SK-N-SH (cell line): ENCODE measurements around the gene NAPA. TPM values are rescaled to one million over a fixed set of nuclear protein-coding genes. Genes with fewer than 3 reads are reported as not detected.

ENCODE experiments used
- CTCF ChIA-PET: fragments of 300-600, 350-600 bp; formaldehyde crosslinking; extraction: SDS; loops from one replicate; lab custom pipeline; 2021; lab: Yijun Ruan, JAX
- POLR2A ChIA-PET: fragments of 350-600 bp; sonication (Branson Sonifier 250); formaldehyde crosslinking; extraction: SDS; loops from one replicate; lab custom pipeline; 2020; ENCODE audit warnings: antibody characterized with exemption, inconsistent platforms; lab: Yijun Ruan, JAX
- DNase-seq: peaks from one replicate; pipeline ENCODE4 v3.0.0; 2012
- H2AFZ ChIP-seq: fragments of 200-600 bp; sonication (generic); 2 replicates; pipeline ENCODE4 v1.8.1; 2016; ENCODE audit warnings: antibody characterized with exemption, mild to moderate bottlenecking, low read depth
- H3F3A ChIP-seq: fragments of 200-600 bp; sonication (generic); replicated peaks from 2 replicates; pipeline ENCODE3; 2016; ENCODE audit warnings: antibody characterized with exemption, mild to moderate bottlenecking; ENCODE audit not compliant: insufficient read depth
- H3K27ac ChIP-seq, 2 experiments: fragments of 200-500 bp in 1 of 2; fragments of 200-600 bp in 1 of 2; sonication (Bioruptor generic) in 1 of 2; sonication (generic), shearing (Covaris generic) in 1 of 2; 2 replicates each; pipeline versions ENCODE4 v1.5.1 to v1.6.1; 2014 to 2016; ENCODE audit warnings: low read depth in 2 of 2, inconsistent platforms in 1 of 2, low read length in 1 of 2, mild to moderate bottlenecking in 1 of 2, mixed read lengths in 1 of 2
- H3K27me3 ChIP-seq: fragments of 200-600 bp; sonication (generic), shearing (Covaris generic); 2 replicates; pipeline ENCODE4 v1.6.1; 2016; ENCODE audit warnings: mixed run types; ENCODE audit not compliant: insufficient read depth
- H3K36me3 ChIP-seq, 2 experiments: fragments of 200-500 bp in 1 of 2; fragments of 200-600 bp in 1 of 2; sonication (Bioruptor generic) in 1 of 2; sonication (generic) in 1 of 2; replicated peaks in 1 of 2; 2 replicates each; pipeline versions ENCODE3 to v1.5.1; 2014 to 2016; ENCODE audit warnings: low read length in 1 of 2, mild to moderate bottlenecking in 1 of 2; ENCODE audit not compliant: insufficient read depth in 2 of 2, control insufficient read depth in 1 of 2
- H3K4me1 ChIP-seq, 2 experiments: fragments of 200-500 bp in 1 of 2; fragments of 200-600 bp in 1 of 2; sonication (Bioruptor generic) in 1 of 2; sonication (generic), shearing (Covaris generic) in 1 of 2; 2 replicates each; pipeline versions ENCODE4 v1.5.1 to v1.6.1; 2014 to 2016; ENCODE audit warnings: low read depth in 1 of 2, low read length in 1 of 2, mixed run types in 1 of 2; ENCODE audit not compliant: insufficient read depth in 2 of 2, control insufficient read depth in 1 of 2
- H3K4me2 ChIP-seq: fragments of 200-600 bp; sonication (generic), shearing (Covaris generic); 2 replicates; pipeline ENCODE4 v1.6.1; 2017; ENCODE audit warnings: mixed run types
- H3K4me3 ChIP-seq, 2 experiments: fragments of 200-500 bp in 1 of 2; fragments of 200-600 bp in 1 of 2; sonication (Bioruptor generic) in 1 of 2; sonication (generic), shearing (Covaris generic) in 1 of 2; 2 replicates each; pipeline versions ENCODE4 v1.5.1 to v1.8.1; 2014 to 2016; ENCODE audit warnings: low read depth in 2 of 2, inconsistent platforms in 1 of 2, low read length in 1 of 2, mild to moderate bottlenecking in 1 of 2, mixed read lengths in 1 of 2, moderate library complexity in 1 of 2
- H3K79me2 ChIP-seq: fragments of 200-600 bp; sonication (generic); 2 replicates; pipeline ENCODE4 v1.8.1; 2017; ENCODE audit warnings: mild to moderate bottlenecking; ENCODE audit not compliant: insufficient read depth
- H3K9ac ChIP-seq: fragments of 200-600 bp; sonication (generic); 2 replicates; pipeline ENCODE4 v1.6.1; 2017; ENCODE audit warnings: mixed run types
- H3K9me2 ChIP-seq: fragments of 200-600 bp; sonication (generic); 2 replicates; pipeline ENCODE4 v1.6.1; 2017; ENCODE audit warnings: mixed run types
- H3K9me3 ChIP-seq: fragments of 200-600 bp; sonication (generic); 2 replicates; pipeline ENCODE4 v1.6.1; 2017; ENCODE audit warnings: mixed run types, mild to moderate bottlenecking, moderate library complexity
- H4K20me1 ChIP-seq: fragments of 200-600 bp; sonication (generic); 2 replicates; pipeline ENCODE4 v1.6.1; 2017; ENCODE audit warnings: mild to moderate bottlenecking, mixed run types; ENCODE audit not compliant: insufficient read depth
- CTCF ChIP-seq: fragments of 200-600 bp; sonication (generic); IDR thresholded peaks from 2 replicates; pipeline ENCODE4 v1.6.1; 2017; ENCODE audit warnings: antibody characterized with exemption, mild to moderate bottlenecking, moderate library complexity
- GATA2 ChIP-seq: sonication (generic); formaldehyde crosslinking; IDR thresholded peaks from 2 replicates; pipeline ENCODE4 v1.5.0; 2020; ENCODE audit warnings: mild to moderate bottlenecking, missing genetic modification reagents
- MAX ChIP-seq: IDR thresholded peaks from 2 replicates; pipeline ENCODE4 v1.4.0; 2012; ENCODE audit warnings: low read depth
- POLR2AphosphoS5 ChIP-seq: IDR thresholded peaks from 2 replicates; pipeline ENCODE4 v1.6.1; 2012; ENCODE audit warnings: low read depth, low read length
- RCOR1 ChIP-seq: fragments of 150-350 bp; IDR thresholded peaks from 2 replicates; pipeline ENCODE4 v1.6.1; 2017; ENCODE audit warnings: antibody characterized with exemption, low read length
- RXRA ChIP-seq: IDR thresholded peaks from 2 replicates; pipeline ENCODE4 v1.4.0; 2012; ENCODE audit warnings: low read depth, mild to moderate bottlenecking, borderline replicate concordance
- SIN3A ChIP-seq: IDR thresholded peaks from 2 replicates; pipeline ENCODE4 v1.6.1; 2012; ENCODE audit warnings: low read depth, mild to moderate bottlenecking, low read length, moderate library complexity, borderline replicate concordance
- TAF1 ChIP-seq: IDR thresholded peaks from 2 replicates; pipeline ENCODE4 v1.6.1; 2012; ENCODE audit warnings: low read depth, mild to moderate bottlenecking, low read length, moderate library complexity, borderline replicate concordance
- USF1 ChIP-seq: IDR thresholded peaks from 2 replicates; pipeline ENCODE4 v1.4.0; 2012; ENCODE audit warnings: low read depth, borderline replicate concordance
- ZBTB33 ChIP-seq: IDR thresholded peaks from 2 replicates; pipeline ENCODE4 v1.4.0; 2012; ENCODE audit warnings: low read depth, borderline replicate concordance
- WGBS: methylation state at CpG from one replicate; pipeline ENCODE4 v1.1.6; 2017; ENCODE audit warnings: low lambda C conversion rate; 5-methylcytosine and 5-hydroxymethylcytosine counted together
- polyA plus RNA-seq, 3 experiments: library from polyadenylated mRNA; depleted of rRNA; stranded (reverse); fragments of >200 nt; gene quantifications; 2 replicates each; pipeline ENCODE4 v1.2.3, GENCODE V29; 2012
- TF ChIP-seq, protein P1 (sequence below): fragments of 150-350 bp; IDR thresholded peaks from 2 replicates; pipeline ENCODE4 v1.6.1; 2016; ENCODE audit warnings: mild to moderate bottlenecking, low read depth, low read length
- TF ChIP-seq, protein P2 (sequence below): IDR thresholded peaks from 2 replicates; pipeline ENCODE4 v1.6.1; 2012; ENCODE audit warnings: mild to moderate bottlenecking, low read depth, low read length, moderate library complexity
- TF ChIP-seq, protein P3 (sequence below): fragments of 150-350 bp; IDR thresholded peaks from 2 replicates; pipeline ENCODE4 v1.6.1; 2017; ENCODE audit warnings: antibody characterized with exemption, low read length, low read depth, borderline replicate concordance

The NAPA gene
- polyA plus RNA-seq, 1 of the 3 experiments (the other 2 are of a cell fraction), result 84.1 TPM

DNA sequence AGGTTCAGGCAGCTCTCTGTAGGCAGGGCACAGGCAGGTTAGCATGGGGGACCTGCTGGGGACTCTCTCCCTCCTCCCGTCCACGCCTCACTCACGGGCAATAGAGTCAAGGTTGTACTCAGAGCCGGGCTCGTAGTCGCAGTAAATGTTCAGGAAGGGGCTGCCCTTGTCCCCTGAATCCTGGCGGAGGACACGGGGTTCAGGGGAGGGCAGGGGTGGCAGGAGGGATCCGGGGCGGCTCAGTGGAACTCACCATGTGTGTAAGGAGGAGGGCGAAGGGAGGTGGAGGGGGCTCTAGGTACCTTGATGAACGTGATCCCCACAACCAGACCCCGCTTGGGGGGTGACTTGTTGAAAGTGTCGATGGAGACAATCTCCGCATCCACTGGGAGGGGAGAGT is 31.7 kb downstream of the NAPA start:
- Histone ChIP-seq H3K36me3 (peaks cover 5% of the 10 kb centered on the region in 2 experiments), H3K79me2 (no peaks in the 10 kb centered on the region), H3K9me2 (no peaks in the 10 kb centered on the region), H3K4me2 (0 out of 2 replicates have a peak overlapping the region, but pooled peaks have one; percentile 86), H3K27me3 (no peaks in the 10 kb centered on the region), H3K27ac (peak overlapping the region in 1 of 2 experiments; percentile 45; a peak in 1 of 4 replicates), H3K9ac (no peak overlapping the region), H3K9me3 (no peaks in the 10 kb centered on the region), H2AFZ (no peak overlapping the region; the same call in 1 of the 2 replicates), H3K4me1 (peaks cover 0 to 12% of the 10 kb centered on the region in 2 experiments; a peak in 1 of 4 replicates), H3K4me3 (peak overlapping the region; percentile 61 to 76; a peak in 3 of 4 replicates), H3F3A (peaks cover 16% of the 10 kb centered on the region), H4K20me1 (no peaks in the 10 kb centered on the region)
- ChIA-PET CTCF (interaction anchor here (0.7 to 3.2 kb wide), 23 partner anchors 10 to 215 kb away, joined by 3 to 52 read pairs (median 5); partner anchors contain the start of genes DHX34, NAPA and SLC8A2), POLR2A (interaction anchor here (0.9 to 2.3 kb wide), 9 partner anchors 8 to 44 kb away, joined by 4 to 17 read pairs (median 8); partner anchors contain the start of gene SLC8A2)
- 90% methylated on average over 14 of the region's 15 CpGs for WGBS
- no peak for DNase-seq
- no peak for TF ChIP-seq RCOR1
- TF ChIP-seq USF1, result no peak
- no peak for TF ChIP-seq TAF1
- TF ChIP-seq ZBTB33, result no peak
- no peak for TF ChIP-seq CTCF
- TF ChIP-seq SIN3A, result no peak
- TF ChIP-seq GATA2 (CRISPR knock-in tag), result no peak
- no peak for TF ChIP-seq RXRA
- no peak for TF ChIP-seq MAX
- TF ChIP-seq POLR2AphosphoS5, result no peak
- TF ChIP-seq, protein P1, sequence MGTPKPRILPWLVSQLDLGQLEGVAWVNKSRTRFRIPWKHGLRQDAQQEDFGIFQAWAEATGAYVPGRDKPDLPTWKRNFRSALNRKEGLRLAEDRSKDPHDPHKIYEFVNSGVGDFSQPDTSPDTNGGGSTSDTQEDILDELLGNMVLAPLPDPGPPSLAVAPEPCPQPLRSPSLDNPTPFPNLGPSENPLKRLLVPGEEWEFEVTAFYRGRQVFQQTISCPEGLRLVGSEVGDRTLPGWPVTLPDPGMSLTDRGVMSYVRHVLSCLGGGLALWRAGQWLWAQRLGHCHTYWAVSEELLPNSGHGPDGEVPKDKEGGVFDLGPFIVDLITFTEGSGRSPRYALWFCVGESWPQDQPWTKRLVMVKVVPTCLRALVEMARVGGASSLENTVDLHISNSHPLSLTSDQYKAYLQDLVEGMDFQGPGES, result no peak
- TF ChIP-seq, protein P2, sequence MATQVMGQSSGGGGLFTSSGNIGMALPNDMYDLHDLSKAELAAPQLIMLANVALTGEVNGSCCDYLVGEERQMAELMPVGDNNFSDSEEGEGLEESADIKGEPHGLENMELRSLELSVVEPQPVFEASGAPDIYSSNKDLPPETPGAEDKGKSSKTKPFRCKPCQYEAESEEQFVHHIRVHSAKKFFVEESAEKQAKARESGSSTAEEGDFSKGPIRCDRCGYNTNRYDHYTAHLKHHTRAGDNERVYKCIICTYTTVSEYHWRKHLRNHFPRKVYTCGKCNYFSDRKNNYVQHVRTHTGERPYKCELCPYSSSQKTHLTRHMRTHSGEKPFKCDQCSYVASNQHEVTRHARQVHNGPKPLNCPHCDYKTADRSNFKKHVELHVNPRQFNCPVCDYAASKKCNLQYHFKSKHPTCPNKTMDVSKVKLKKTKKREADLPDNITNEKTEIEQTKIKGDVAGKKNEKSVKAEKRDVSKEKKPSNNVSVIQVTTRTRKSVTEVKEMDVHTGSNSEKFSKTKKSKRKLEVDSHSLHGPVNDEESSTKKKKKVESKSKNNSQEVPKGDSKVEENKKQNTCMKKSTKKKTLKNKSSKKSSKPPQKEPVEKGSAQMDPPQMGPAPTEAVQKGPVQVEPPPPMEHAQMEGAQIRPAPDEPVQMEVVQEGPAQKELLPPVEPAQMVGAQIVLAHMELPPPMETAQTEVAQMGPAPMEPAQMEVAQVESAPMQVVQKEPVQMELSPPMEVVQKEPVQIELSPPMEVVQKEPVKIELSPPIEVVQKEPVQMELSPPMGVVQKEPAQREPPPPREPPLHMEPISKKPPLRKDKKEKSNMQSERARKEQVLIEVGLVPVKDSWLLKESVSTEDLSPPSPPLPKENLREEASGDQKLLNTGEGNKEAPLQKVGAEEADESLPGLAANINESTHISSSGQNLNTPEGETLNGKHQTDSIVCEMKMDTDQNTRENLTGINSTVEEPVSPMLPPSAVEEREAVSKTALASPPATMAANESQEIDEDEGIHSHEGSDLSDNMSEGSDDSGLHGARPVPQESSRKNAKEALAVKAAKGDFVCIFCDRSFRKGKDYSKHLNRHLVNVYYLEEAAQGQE, result no peak
- TF ChIP-seq, protein P3, sequence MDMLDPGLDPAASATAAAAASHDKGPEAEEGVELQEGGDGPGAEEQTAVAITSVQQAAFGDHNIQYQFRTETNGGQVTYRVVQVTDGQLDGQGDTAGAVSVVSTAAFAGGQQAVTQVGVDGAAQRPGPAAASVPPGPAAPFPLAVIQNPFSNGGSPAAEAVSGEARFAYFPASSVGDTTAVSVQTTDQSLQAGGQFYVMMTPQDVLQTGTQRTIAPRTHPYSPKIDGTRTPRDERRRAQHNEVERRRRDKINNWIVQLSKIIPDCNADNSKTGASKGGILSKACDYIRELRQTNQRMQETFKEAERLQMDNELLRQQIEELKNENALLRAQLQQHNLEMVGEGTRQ, result no peak
